Vagina (tissue), 2 donors: ENCODE measurements around the gene ADAP1.

Source experiments
- POLR2A ChIP-seq, 2 donors: fragments of 450-650 bp; IDR thresholded peaks; one replicate each; pipeline ENCODE4 v1.6.1; 2017; ENCODE audit warnings: antibody characterized with exemption in 2 of 2, mild to moderate bottlenecking in 2 of 2, moderate library complexity in 2 of 2
- POLR2AphosphoS5 ChIP-seq, 2 donors: sonication (generic); formaldehyde crosslinking; IDR thresholded peaks; one replicate each; pipeline ENCODE4 v1.9.0; 2017; ENCODE audit warnings: antibody characterized with exemption in 2 of 2, mild to moderate bottlenecking in 2 of 2, low read depth in 1 of 2; ENCODE audit not compliant: insufficient read depth in 1 of 2
- TF ChIP-seq, protein P1 (sequence below), 3 experiments: fragments of 450-650 bp in 2 of 3; fragments of 200-600 bp in 1 of 3; sonication (generic) in 1 of 3; IDR thresholded peaks; one replicate each; pipeline ENCODE4 v1.5.1; 2017 to 2019; ENCODE audit warnings: antibody characterized with exemption in 3 of 3, mild to moderate bottlenecking in 2 of 3, moderate library complexity in 2 of 3

DNA sequence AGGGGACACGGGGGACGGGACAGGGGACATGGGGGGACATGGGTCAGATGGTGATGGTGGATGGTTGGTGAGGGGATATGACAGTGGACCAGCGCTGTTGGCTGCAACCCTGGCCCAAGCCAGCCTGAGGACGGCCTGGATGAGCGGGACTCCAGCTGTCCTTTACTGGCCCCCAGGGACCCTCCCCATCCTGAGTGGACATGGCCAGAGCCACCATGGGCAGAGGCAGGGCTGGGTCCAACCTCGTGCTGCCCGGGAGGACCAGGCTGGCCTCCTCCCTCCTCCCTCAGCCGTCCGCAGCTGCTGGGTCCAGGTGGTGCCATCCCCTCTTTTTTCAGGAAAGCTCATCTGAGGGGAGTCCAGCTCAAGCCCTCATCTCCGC, 47.7 kb downstream of the ADAP1 start:
- TF ChIP-seq, protein P1, sequence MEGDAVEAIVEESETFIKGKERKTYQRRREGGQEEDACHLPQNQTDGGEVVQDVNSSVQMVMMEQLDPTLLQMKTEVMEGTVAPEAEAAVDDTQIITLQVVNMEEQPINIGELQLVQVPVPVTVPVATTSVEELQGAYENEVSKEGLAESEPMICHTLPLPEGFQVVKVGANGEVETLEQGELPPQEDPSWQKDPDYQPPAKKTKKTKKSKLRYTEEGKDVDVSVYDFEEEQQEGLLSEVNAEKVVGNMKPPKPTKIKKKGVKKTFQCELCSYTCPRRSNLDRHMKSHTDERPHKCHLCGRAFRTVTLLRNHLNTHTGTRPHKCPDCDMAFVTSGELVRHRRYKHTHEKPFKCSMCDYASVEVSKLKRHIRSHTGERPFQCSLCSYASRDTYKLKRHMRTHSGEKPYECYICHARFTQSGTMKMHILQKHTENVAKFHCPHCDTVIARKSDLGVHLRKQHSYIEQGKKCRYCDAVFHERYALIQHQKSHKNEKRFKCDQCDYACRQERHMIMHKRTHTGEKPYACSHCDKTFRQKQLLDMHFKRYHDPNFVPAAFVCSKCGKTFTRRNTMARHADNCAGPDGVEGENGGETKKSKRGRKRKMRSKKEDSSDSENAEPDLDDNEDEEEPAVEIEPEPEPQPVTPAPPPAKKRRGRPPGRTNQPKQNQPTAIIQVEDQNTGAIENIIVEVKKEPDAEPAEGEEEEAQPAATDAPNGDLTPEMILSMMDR (IDR thresholded peaks at IDR 0.05), result no peak
- TF ChIP-seq POLR2AphosphoS5 (IDR thresholded peaks at IDR 0.05; ENCODE audit: insufficient read depth in 1 of 2, low read depth in 1 of 2), result no peak
- no peak for TF ChIP-seq POLR2A (IDR thresholded peaks at IDR 0.05)
